NCI-H446 (cell line): ENCODE measurements around the gene MYRIP.
"Not testable (repeated sequence)": the region's sequence is repeated elsewhere in the genome, so short reads cannot be mapped to it uniquely, and the experiment has no call there.

Experiments
- DNase-seq, 2 experiments: peaks; one replicate each; lab custom pipeline; 2025; lab: John Stamatoyannopoulos, UW

MYRIP gene

GRCh38 chr3:40083066-40083465 is 273.7 kb downstream of the MYRIP start:
- no peak for DNase-seq

DNA sequence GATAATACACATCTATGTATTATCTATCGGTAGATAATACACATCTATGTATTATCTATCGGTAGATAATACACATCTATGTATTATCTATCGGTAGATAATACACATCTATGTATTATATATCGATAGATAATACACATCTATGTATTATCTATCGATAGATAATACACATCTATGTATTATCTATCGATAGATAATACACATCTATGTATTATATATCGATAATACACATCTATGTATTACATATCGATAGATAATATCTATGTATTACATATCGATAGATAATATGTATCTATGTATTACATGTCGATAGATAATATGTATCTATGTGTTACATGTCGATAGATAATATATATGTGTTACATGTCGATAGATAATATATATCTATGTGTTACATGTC is 275.0 kb downstream of the MYRIP start:
- not testable (repeated sequence) for DNase-seq

DNA sequence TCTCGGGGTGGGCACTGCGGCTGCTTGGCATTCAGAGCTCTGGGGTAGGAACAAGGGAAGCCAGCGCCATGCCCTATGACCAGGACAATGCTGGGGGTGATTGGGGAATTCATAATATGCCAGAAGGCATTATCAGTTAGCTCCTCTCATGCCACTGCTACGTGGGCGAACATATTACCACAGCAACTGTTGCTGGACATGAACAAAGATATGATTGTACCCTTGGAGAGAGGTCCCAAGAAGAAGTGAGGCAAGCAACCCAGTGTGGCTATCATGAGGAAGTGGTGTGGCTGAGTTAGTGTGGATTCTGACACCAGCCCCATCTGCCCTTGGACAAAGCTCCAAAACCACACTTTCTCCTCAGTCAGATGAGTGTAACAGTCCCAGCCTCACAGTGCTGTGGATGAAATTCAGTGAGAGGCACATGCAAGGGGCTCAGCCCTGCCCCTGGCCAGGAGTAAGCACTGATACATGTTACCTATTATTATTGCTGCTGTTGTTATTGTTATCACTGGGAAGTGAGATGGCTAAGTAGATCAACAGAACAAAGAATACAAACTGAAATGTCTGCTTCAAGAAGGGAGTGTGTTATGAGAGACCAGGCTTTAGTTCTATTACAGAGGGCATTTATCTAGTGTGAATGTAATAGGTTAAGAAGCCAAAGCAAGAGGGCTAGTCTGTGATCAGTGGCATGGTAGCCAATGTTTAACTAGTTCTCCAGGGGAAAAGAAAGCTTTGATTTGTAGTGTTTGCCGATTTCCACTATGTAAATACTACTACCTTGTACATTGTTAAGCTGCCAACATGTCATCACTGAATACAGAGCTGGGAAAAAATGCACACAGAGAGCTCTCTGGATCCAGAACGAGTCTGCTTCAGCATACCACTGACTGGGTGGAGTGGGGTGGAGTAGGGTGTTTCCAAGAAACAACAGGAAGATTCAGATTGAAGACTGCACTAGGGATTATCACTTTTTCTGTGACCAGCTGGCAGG is 277.8 kb downstream of the MYRIP start:
- DNase-seq: no peak

GRCh38 chr3:40088527-40089170 is 279.2 kb downstream of the MYRIP start:
- DNase-seq: no peak

GRCh38 chr3:40096661-40097111 is 287.3 kb downstream of the MYRIP start:
- no peak for DNase-seq

- no peak for DNase-seq
Observed at GRCh38 chr3:40097131-40098117, 288.0 kb downstream of the MYRIP start.

DNA sequence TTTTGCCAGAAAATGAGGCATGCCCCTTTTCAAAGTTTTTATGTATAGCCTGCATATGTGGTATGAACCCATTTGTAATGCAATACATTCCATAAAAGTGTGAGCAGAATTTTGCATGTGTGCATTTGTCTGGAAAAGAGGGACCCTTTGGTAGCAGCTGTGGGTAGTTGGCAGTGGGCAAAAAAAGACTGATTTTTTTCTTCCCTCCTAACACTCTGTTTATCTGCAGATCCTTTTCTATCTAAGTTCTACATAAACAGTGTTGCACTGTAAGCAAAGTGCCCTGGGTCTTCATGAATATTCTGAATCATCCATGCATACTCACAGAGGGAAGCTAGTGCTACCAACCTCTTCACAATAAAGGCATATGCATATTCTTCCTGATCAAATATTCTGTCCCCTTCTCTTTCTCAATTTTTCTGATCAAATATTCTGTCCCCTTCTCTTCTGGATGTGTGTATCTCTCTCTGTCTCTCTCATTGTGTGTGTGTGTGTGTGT is 288.9 kb downstream of the MYRIP start:
- DNase-seq: no peak

- DNase-seq: no peak
Observed at GRCh38 chr3:40099871-40100270, 290.5 kb downstream of the MYRIP start.

DNA sequence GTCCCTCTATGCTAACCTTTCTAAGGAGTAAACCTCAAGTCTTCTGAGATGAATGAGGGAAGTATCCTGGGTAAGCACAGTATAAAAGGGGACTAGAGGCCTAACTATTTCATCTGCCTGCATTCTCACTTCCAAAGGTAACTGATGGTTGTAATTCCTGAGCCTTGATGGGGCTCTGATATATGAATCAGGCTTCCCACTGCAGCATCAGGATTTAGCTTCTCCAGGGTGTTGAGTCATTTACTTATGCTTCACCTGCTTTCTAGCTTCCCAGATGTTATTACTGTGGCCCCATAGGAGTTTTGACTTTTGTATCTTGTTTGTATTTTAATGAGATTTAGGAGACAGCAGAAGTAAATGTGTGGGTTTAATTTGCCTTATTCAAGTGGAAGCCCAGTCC is 292.8 kb downstream of the MYRIP start:
- no peak for DNase-seq

DNA sequence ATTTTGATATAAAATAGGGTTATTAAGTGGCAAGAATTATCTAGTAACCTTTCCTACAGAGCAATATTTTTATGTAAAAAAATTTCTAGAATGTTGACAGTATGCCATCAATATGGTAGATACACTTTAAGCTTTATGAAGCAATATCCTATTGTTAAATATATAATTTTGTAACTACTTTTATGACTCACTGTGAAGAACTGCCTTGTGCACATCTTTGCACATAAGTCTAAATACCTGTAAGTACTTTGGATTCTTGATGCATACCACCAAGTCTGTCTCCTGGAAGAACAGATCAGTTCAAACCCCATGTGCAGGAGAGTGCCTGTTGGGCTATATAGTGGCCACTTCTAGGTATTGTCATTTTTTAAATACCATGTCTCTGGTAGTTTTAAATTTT is 294.4 kb downstream of the MYRIP start:
- no peak for DNase-seq

- no peak for DNase-seq
Observed at GRCh38 chr3:40104441-40104840, 295.0 kb downstream of the MYRIP start.

DNA sequence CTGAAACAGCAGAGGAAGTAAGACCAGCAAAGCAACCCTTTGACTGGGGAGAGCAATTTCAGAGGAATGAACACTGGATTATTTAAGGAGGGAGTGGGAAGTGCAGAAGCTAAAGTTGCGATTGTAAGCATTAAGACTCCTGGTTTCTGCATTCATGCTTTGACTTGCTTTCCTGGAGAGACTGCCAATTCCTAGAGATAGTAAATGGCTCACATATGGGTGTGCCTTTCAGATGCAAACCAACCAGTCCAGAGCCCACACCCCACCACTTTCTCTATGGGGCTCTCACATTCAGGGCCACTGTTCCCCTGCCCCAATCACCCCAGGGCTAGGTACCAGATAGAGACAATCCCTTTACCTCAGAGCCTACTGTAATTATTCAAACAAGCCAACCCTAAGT is 299.2 kb downstream of the MYRIP start:
- DNase-seq: no peak

- DNase-seq: no peak
Observed at GRCh38 chr3:40109641-40110490, 300.5 kb downstream of the MYRIP start.

- no peak for DNase-seq
Observed at GRCh38 chr3:40116478-40117177, 307.2 kb downstream of the MYRIP start.

DNA sequence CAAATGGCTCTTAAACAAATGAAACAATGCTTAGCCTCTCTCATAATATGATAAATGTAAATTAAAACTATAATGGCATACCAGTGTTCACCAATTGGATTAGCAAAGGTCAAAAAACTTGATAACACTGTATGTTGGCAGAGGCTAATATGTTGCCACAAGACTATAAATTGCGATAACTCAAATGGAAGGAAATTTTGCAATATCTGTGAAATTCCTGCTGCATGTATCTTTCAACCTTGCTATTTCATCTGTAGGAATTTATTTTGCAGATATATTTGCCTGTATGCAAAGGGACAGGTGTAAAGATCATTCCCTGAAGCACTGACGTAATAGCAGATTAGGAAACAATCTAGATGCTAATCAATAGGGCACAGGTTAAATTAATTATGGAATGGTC is 308.7 kb downstream of the MYRIP start:
- no peak for DNase-seq

- DNase-seq: no peak
Observed at GRCh38 chr3:40120067-40120692, 310.8 kb downstream of the MYRIP start.

GRCh38 chr3:40120806-40121205 is 311.4 kb downstream of the MYRIP start:
- DNase-seq: no peak

GRCh38 chr3:40124918-40125317 is 315.5 kb downstream of the MYRIP start:
- no peak for DNase-seq

GRCh38 chr3:40128166-40128565 is 318.8 kb downstream of the MYRIP start:
- no peak for DNase-seq

DNA sequence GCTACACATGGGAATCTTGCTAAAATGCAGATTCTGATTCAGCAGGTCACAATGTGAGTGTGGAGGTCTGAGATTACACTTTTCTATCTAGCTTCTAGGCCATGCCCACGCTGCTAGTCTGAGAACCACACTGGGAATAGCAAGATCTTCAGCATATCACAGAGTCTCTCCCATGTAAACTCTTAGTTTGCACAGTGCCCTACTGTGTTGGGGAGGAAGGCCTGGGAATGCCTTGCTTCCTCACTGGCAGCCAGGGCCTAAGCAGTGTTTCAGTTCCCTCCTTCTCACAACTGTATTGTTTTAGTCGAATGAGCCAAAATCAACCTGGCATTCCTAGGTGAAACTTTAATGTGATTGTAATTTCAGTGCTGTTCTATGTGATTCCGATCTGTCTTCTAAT is 320.1 kb downstream of the MYRIP start:
- no peak for DNase-seq
